ENCODE results near the gene RAB35.

RAB35 gene

GRCh38 chr12:120075034-120075616, 41.4 kb downstream of the RAB35 start:
- no peak overlapping the region for H2AFZ ChIP-seq (ENCODE audit: low read length)
- no peaks in the 10 kb centered on the region for H3K9me3 ChIP-seq (ENCODE audit: low read length)
- no peaks in the 10 kb centered on the region for H3F3A ChIP-seq (ENCODE audit: insufficient read depth, low read length)
- H3K9ac ChIP-seq (ENCODE audit: low read length): no peak overlapping the region
- no peaks in the 10 kb centered on the region for H3K79me2 ChIP-seq (ENCODE audit: insufficient read depth, low read length)
- peaks cover 28% of the 10 kb centered on the region for H3K36me3 ChIP-seq (ENCODE audit: insufficient read depth, low read length)
- no peaks in the 10 kb centered on the region for H4K20me1 ChIP-seq (ENCODE audit: insufficient read depth, low read length)
- TF ChIP-seq CTCF (IDR thresholded peaks at IDR 0.05; ENCODE audit: low read length) (no peak), EZH2 (IDR thresholded peaks at IDR 0.05; ENCODE audit: borderline replicate concordance, low read length) (no peak)
- no peaks in the 10 kb centered on the region for H3K27me3 ChIP-seq (ENCODE audit: insufficient read depth, low read length)
- no peaks in the 10 kb centered on the region for H3K4me1 ChIP-seq (ENCODE audit: insufficient read depth, low read length, severe bottlenecking)
- no peak overlapping the region for H3K4me2 ChIP-seq (ENCODE audit: low read length)
- no peak overlapping the region for H3K27ac ChIP-seq (ENCODE audit: low read depth, low read length, poor library complexity, severe bottlenecking)
- no peaks in the 10 kb centered on the region for H3K9me2 ChIP-seq (ENCODE audit: low read depth, low read length)
- H3K4me3 ChIP-seq (ENCODE audit: low read depth, low read length, poor library complexity, severe bottlenecking): no peak overlapping the region

GRCh38 chr12:120072472-120073249, 43.9 kb downstream of the RAB35 start:
- H3K9me3 ChIP-seq (ENCODE audit: low read length): no peaks in the 10 kb centered on the region
- no peaks in the 10 kb centered on the region for H4K20me1 ChIP-seq (ENCODE audit: insufficient read depth, low read length)
- H2AFZ ChIP-seq (ENCODE audit: low read length): no peak overlapping the region
- H3K4me3 ChIP-seq (ENCODE audit: low read depth, low read length, poor library complexity, severe bottlenecking): no peak overlapping the region
- H3F3A ChIP-seq (ENCODE audit: insufficient read depth, low read length): no peaks in the 10 kb centered on the region
- H3K4me1 ChIP-seq (ENCODE audit: insufficient read depth, low read length, severe bottlenecking): no peaks in the 10 kb centered on the region
- H3K9ac ChIP-seq (ENCODE audit: low read length): no peak overlapping the region
- H3K79me2 ChIP-seq (ENCODE audit: insufficient read depth, low read length): no peaks in the 10 kb centered on the region
- H3K4me2 ChIP-seq (ENCODE audit: low read length): no peak overlapping the region
- H3K9me2 ChIP-seq (ENCODE audit: low read depth, low read length): no peaks in the 10 kb centered on the region
- peaks cover 24% of the 10 kb centered on the region for H3K36me3 ChIP-seq (ENCODE audit: insufficient read depth, low read length)
- TF ChIP-seq EZH2 (IDR thresholded peaks at IDR 0.05; ENCODE audit: borderline replicate concordance, low read length) (no peak), CTCF (IDR thresholded peaks at IDR 0.05; ENCODE audit: low read length) (no peak)
- H3K27me3 ChIP-seq (ENCODE audit: insufficient read depth, low read length): no peaks in the 10 kb centered on the region
- no peak overlapping the region for H3K27ac ChIP-seq (ENCODE audit: low read depth, low read length, poor library complexity, severe bottlenecking)

GRCh38 chr12:120071493-120072020, 45.0 kb downstream of the RAB35 start:
- Histone ChIP-seq H3K9ac (ENCODE audit: low read length) (no peak overlapping the region), H3K4me1 (ENCODE audit: insufficient read depth, low read length, severe bottlenecking) (no peaks in the 10 kb centered on the region), H3K4me2 (ENCODE audit: low read length) (no peak overlapping the region), H4K20me1 (ENCODE audit: insufficient read depth, low read length) (no peaks in the 10 kb centered on the region), H3K36me3 (ENCODE audit: insufficient read depth, low read length) (peaks cover 18% of the 10 kb centered on the region), H3K9me2 (ENCODE audit: low read depth, low read length) (no peaks in the 10 kb centered on the region), H3K27me3 (ENCODE audit: insufficient read depth, low read length) (no peaks in the 10 kb centered on the region), H2AFZ (ENCODE audit: low read length) (no peak overlapping the region), H3K9me3 (ENCODE audit: low read length) (no peaks in the 10 kb centered on the region), H3K4me3 (ENCODE audit: low read depth, low read length, poor library complexity, severe bottlenecking) (no peak overlapping the region), H3K79me2 (ENCODE audit: insufficient read depth, low read length) (no peaks in the 10 kb centered on the region), H3K27ac (ENCODE audit: low read depth, low read length, poor library complexity, severe bottlenecking) (no peak overlapping the region), H3F3A (ENCODE audit: insufficient read depth, low read length) (no peaks in the 10 kb centered on the region)
- TF ChIP-seq CTCF (IDR thresholded peaks at IDR 0.05; ENCODE audit: low read length) (no peak), EZH2 (IDR thresholded peaks at IDR 0.05; ENCODE audit: borderline replicate concordance, low read length) (no peak)

Measured in OCI-LY1 (cell line).